SU-DHL-6 (cell line): ENCODE data around the gene AHRR.

ENCODE experiments used
- H2AFZ ChIP-seq: fragments of 200-600 bp; sonication (generic); 2 replicates; pipeline ENCODE4 v1.6.1; 2014; ENCODE audit warnings: low read depth, mild to moderate bottlenecking, moderate library complexity, mixed read lengths, antibody characterized with exemption, low read length; ENCODE audit not compliant: severe bottlenecking
- H3F3A ChIP-seq: fragments of 200-600 bp; shearing (Covaris generic); 2 replicates; pipeline ENCODE4 v1.6.0; 2016; ENCODE audit warnings: antibody characterized with exemption, mild to moderate bottlenecking; ENCODE audit not compliant: insufficient read depth
- H3K27ac ChIP-seq: fragments of 200-600 bp; sonication (generic); 2 replicates; pipeline ENCODE4 v1.5.1; 2016; ENCODE audit warnings: low read depth, mild to moderate bottlenecking, low read length, moderate library complexity, mixed read lengths
- H3K27me3 ChIP-seq: fragments of 200-600 bp; sonication (generic), shearing (Covaris generic); 2 replicates; pipeline ENCODE4 v1.6.0; 2014; ENCODE audit warnings: mild to moderate bottlenecking, low read length
- H3K36me3 ChIP-seq: fragments of 200-600 bp; sonication (generic); 2 replicates; pipeline ENCODE4 v1.6.1; 2014; ENCODE audit warnings: mild to moderate bottlenecking, low read length, mixed read lengths
- H3K4me2 ChIP-seq: fragments of 300-600, 200-600 bp; shearing (Covaris generic), sonication (generic); 2 replicates; pipeline ENCODE4 v1.6.0; 2014; ENCODE audit warnings: low read length, low read depth, mild to moderate bottlenecking; ENCODE audit not compliant: poor library complexity, severe bottlenecking
- H3K4me3 ChIP-seq: fragments of 200-600 bp; sonication (generic); 2 replicates; pipeline ENCODE4 v1.5.1; 2014; ENCODE audit warnings: antibody characterized with exemption, low read length, mild to moderate bottlenecking, mixed read lengths; ENCODE audit not compliant: insufficient read depth, poor library complexity, severe bottlenecking
- H3K79me2 ChIP-seq: fragments of 200-600 bp; sonication (generic); 2 replicates; pipeline ENCODE4 v1.6.1; 2014; ENCODE audit warnings: mild to moderate bottlenecking, low read length, moderate library complexity; ENCODE audit not compliant: insufficient read depth
- H3K9ac ChIP-seq: fragments of 200-600 bp; sonication (generic); 2 replicates; pipeline ENCODE4 v1.7.0; 2014; ENCODE audit warnings: mild to moderate bottlenecking, low read length
- H3K9me2 ChIP-seq: fragments of 200-600 bp; sonication (generic); replicated peaks from 2 replicates; pipeline ENCODE4 v1.6.1; 2014; ENCODE audit warnings: low read length; ENCODE audit not compliant: insufficient read depth
- H3K9me3 ChIP-seq: fragments of 200-600 bp; sonication (generic); 2 replicates; pipeline ENCODE4 v1.6.1; 2014; ENCODE audit warnings: low read length, mixed read lengths; ENCODE audit not compliant: insufficient read depth
- H4K20me1 ChIP-seq: fragments of 200-600 bp; sonication (generic); 2 replicates; pipeline ENCODE4 v1.6.1; 2014; ENCODE audit warnings: low read depth, mild to moderate bottlenecking, antibody characterized with exemption, low read length, moderate library complexity, mixed read lengths
- EZH2phosphoT487 ChIP-seq: fragments of 200-600 bp; sonication (generic), shearing (Covaris generic); conservative IDR thresholded peaks from 2 replicates; pipeline ENCODE4 v1.6.1; 2018; ENCODE audit warnings: mild to moderate bottlenecking, antibody characterized with exemption, low read length, moderate library complexity, mixed read lengths
- TF ChIP-seq, protein P1 (sequence below): fragments of 200-600 bp; sonication (generic); IDR thresholded peaks from one replicate; pipeline ENCODE4 v1.5.1; 2017; ENCODE audit warnings: antibody characterized with exemption, mild to moderate bottlenecking, low read length, moderate library complexity; ENCODE audit not compliant: insufficient read depth, poor library complexity, severe bottlenecking

Gene AHRR

DNA sequence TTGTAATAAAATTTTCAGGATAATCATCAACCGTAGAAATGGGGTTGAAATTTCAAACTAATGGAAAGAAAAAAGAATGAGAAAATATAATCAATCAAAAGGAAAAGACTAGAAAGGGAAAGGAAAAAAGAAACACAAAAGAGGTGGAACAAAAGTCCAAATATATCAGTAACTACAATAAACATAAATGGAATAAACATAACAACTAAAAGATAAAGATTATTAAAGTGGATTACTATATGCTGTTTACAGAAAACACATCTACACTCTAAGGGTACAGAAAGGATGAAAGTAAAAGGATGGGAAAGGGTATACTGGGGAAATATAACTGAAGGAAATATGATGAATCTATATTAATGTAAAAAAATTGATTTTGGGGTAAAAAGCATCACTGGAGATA lies 43.0 kb downstream of the AHRR start:
- Histone ChIP-seq H3F3A (no peaks in the 10 kb centered on the region), H3K9ac (no peak overlapping the region), H3K36me3 (no peaks in the 10 kb centered on the region), H3K9me3 (no peaks in the 10 kb centered on the region), H3K9me2 (no peaks in the 10 kb centered on the region), H3K4me3 (no peak overlapping the region), H4K20me1 (no peaks in the 10 kb centered on the region), H3K4me2 (no peak overlapping the region), H3K27ac (no peak overlapping the region), H3K27me3 (no peaks in the 10 kb centered on the region), H2AFZ (no peak overlapping the region), H3K79me2 (no peaks in the 10 kb centered on the region)
- TF ChIP-seq, protein P1, sequence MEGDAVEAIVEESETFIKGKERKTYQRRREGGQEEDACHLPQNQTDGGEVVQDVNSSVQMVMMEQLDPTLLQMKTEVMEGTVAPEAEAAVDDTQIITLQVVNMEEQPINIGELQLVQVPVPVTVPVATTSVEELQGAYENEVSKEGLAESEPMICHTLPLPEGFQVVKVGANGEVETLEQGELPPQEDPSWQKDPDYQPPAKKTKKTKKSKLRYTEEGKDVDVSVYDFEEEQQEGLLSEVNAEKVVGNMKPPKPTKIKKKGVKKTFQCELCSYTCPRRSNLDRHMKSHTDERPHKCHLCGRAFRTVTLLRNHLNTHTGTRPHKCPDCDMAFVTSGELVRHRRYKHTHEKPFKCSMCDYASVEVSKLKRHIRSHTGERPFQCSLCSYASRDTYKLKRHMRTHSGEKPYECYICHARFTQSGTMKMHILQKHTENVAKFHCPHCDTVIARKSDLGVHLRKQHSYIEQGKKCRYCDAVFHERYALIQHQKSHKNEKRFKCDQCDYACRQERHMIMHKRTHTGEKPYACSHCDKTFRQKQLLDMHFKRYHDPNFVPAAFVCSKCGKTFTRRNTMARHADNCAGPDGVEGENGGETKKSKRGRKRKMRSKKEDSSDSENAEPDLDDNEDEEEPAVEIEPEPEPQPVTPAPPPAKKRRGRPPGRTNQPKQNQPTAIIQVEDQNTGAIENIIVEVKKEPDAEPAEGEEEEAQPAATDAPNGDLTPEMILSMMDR = no peak
- TF ChIP-seq EZH2phosphoT487 = no peak

DNA sequence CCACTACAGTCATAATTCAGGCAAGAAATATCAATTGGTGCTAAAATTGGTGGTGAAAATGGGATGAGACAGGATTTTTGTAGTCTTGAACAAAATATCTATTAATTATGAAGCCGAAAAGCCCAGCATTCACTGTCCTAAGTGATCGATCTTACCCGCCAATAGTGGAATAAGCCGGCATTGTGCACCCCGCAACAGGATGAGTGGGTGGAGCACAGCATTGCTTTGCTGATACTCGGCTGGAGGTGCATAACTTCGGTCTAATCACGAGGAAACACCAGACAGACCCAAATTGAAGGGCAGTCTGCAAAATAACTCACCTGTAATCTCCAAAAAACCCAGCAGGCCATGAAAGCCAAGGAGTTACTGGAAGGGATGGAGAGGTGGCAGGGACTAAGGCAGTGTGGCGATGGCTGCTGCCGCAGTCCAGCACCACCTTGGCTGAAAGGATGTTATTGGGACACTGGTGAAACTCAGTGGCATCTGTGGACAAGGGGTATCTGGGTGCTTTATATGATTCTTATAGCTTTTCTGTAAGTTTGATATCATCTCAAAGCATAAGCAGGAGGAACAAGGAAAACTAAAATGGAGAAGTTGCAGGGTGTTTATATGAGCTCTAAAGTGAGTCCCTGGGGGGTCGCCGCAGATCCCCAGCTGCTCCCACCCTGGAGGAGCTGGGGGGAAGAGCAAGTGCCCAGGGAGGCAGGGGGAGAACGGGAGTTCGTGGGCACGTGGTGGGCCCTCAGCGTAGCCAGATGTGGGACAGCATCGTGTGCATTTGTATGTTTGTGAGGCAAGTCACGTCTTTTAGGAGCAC lies 45.2 kb downstream of the AHRR start:
- no peaks in the 10 kb centered on the region for H3K27me3 ChIP-seq

GRCh38 chr5:367358-368130 lies 46.0 kb downstream of the AHRR start:
- no peak overlapping the region for H3K4me3 ChIP-seq
- no peak overlapping the region for H3K9ac ChIP-seq
- H2AFZ ChIP-seq = no peak overlapping the region
- no peaks in the 10 kb centered on the region for H4K20me1 ChIP-seq
- H3K9me3 ChIP-seq = no peaks in the 10 kb centered on the region
- H3K79me2 ChIP-seq = no peaks in the 10 kb centered on the region
- no peak overlapping the region for H3K27ac ChIP-seq
- no peak overlapping the region for H3K4me2 ChIP-seq
- no peaks in the 10 kb centered on the region for H3K27me3 ChIP-seq
- H3F3A ChIP-seq = no peaks in the 10 kb centered on the region
- H3K9me2 ChIP-seq = no peaks in the 10 kb centered on the region
- no peaks in the 10 kb centered on the region for H3K36me3 ChIP-seq
- TF ChIP-seq, protein P1 = no peak
- TF ChIP-seq EZH2phosphoT487 = no peak

More for the DNA sequence above, 45.2 kb downstream of the AHRR start:
- Histone ChIP-seq H2AFZ (no peak overlapping the region), H3K9me2 (no peaks in the 10 kb centered on the region), H3K36me3 (no peaks in the 10 kb centered on the region), H3K79me2 (no peaks in the 10 kb centered on the region), H3K4me2 (no peak overlapping the region), H3K9ac (no peak overlapping the region), H3K27ac (no peak overlapping the region), H4K20me1 (no peaks in the 10 kb centered on the region), H3K4me3 (no peak overlapping the region), H3F3A (no peaks in the 10 kb centered on the region), H3K9me3 (no peaks in the 10 kb centered on the region)
- TF ChIP-seq EZH2phosphoT487 = no peak
- TF ChIP-seq, protein P1 = no peak
